HTR-8/SVneo (cell line): Measurements from ENCODE around the gene SYNE2.

Source experiments
- DNase-seq: peaks from one replicate; pipeline ENCODE4 v3.0.0; 2011; ENCODE audit warnings: low spot score, mixed read lengths; ENCODE audit not compliant: insufficient read length
- FAIRE-seq: peaks from 2 replicates; lab custom pipeline; 2011; peaks lifted over from hg19 to GRCh38; lab: Jason Lieb, UNC

Gene SYNE2

GRCh38 chr14:64232095-64232838 is 379.5 kb downstream of the SYNE2 start:
- FAIRE-seq (peak; percentile 100), DNase-seq (peak; percentile 98)

GRCh38 chr14:64232944-64233343 is 380.1 kb downstream of the SYNE2 start:
- FAIRE-seq, result no peak
- DNase-seq, result no peak

- no peak for FAIRE-seq
These were observed 380.9 kb downstream of the SYNE2 start for GRCh38 chr14:64233531-64234190.

DNA sequence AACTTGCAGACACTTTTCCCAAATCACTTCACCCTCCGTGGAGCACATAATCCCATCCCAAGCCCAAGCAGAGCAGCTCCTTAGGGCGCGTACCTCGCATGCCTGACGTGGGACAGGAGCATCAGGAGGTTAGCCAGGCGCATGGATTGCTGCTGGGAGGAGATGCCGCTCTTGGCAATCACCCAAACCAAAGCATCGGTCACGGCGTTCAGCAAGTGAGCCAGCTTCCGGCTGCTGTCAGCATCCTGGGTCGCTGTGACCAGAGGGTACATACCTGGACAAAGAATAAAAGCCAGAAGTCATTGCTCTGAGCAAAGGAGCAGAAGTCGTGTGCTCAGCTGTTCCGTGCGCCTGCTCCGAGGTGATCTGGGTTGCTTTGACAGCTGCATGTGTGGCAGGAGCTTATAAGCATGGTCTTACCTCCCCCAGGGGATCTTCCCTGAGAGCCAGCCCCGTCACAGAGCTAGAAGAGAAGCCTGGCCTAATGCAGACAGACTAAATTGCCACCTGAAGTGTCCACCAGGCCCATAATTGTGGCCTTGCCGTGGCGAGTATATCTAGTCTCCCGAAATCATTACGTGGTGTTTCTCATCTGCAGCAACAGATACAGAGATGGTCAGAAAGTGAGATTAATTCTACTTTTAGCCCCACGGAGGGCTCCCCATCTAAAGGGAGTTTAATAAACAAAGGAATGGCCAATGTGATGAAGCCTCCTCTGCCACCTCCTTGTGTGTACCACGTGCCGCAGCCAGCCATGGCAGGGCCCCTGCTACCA is 382.3 kb downstream of the SYNE2 start:
- DNase-seq (no peak), FAIRE-seq (no peak)

More at GRCh38 chr14:64233531-64234190, 380.9 kb downstream of the SYNE2 start:
- no peak for DNase-seq

DNA sequence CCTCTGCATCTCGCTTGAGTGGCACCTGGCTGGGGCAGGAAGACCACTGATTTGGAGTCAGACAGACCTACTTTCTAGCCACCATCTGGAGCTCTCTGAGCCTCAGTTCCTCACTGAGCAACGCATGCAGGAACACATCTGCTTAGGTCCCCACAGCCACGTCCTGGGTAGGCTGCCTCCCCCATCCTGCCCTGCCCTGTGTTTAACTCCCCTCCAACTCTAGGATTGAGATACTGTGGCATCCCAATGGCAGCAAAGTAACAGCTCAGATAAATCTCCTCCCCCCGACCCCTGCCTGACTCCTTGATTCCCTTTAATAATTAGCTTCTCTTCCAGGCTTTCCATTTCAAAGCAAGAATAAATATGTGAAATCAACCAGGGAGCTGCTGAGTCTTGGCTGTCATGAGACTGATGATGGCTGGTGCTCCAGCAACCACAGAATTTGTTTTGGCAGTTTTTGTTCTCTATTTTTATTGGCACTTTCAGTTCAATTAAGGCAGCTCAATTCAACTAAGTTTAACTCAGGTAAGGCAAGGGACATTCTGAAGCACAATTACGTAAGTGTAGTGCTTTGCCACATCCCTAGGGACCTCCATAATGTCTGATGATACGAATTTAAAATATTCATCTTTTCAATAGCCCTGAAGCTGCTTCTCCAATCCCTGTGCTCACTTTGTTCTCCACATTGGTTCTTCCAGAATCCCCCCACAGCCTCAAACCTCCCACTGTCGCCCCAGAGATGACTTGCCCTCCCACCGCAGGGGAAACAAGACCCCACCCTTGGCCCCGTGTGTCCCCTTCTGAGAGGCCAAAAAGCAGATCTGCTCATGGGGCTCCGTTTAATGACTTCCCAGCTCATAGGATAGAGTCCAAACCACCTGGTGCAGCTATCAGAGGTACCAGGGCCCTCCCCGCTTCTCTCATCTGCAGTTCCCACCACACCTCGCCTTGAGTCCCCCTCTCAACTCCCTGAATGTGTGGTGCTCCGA is 383.1 kb downstream of the SYNE2 start:
- peak; percentile 85 for FAIRE-seq
- DNase-seq, result no peak

DNA sequence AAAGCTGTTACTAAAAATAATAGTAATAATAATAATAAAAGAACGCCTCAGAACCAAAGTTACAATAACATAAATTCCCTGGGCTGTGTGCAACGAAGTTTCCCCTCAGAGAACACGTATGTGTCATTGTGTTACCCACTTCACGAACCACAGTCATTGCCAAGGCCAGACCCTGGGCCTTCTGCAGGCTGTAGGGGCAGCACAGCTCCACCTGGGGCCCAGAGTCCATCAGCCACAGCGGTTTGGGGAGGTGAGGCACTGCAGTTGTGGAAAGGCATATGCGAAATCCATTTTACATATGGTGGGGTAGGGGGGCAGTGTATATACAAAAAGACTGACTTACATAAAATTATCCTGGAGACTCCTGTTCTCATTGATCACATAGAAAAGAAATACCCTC is 385.2 kb downstream of the SYNE2 start:
- FAIRE-seq (peak; percentile 86), DNase-seq (no peak)

GRCh38 chr14:64238631-64239030 is 385.8 kb downstream of the SYNE2 start:
- DNase-seq (no peak), FAIRE-seq (peak; percentile 91)

DNA sequence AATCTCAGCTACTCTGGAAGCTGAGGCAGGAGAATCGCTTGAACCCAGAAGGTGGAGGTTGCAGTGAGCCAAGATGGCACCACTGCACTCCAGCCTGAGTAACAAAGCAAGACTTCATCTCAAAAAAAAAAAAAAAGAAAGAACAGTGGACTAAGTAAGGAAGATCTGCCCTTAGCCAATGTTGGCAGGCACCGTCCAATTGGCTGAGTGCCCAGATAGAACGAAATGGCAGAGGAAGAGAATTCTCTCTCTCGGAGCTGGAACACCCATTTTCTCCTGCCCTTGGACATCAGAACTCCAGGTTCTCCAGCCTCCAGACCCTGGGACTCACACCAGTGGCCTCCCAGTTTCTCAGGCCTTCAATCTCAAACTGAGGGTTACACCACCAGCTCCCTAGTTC is 391.5 kb downstream of the SYNE2 start:
- DNase-seq (no peak), FAIRE-seq (no peak)

DNA sequence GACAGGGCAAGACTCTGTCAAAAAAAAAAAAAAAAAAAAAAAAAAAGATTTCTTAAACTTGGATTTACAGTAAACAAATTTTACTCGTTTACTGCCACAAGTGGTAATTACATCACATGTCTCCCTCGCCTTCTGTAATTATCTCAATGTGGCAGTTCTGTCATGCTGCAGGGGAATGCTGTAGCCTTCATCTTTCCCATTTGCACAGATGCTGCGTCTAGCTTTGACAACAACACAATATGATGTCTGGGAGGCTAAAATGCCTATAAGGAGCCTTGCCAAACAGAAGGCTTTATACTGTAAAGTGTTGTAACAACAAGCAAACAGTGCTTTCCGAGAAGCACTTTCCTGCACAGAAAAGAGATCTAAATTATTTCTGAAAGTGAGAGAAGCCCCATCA is 392.7 kb downstream of the SYNE2 start:
- FAIRE-seq (no peak), DNase-seq (no peak)

GRCh38 chr14:64246688-64247087 is 393.9 kb downstream of the SYNE2 start:
- peak; percentile 85 for FAIRE-seq
- no peak for DNase-seq

- FAIRE-seq, result peak; percentile 83
These were observed 394.4 kb downstream of the SYNE2 start for GRCh38 chr14:64247195-64247594.

GRCh38 chr14:64248689-64249088 is 395.9 kb downstream of the SYNE2 start:
- FAIRE-seq, result no peak
- no peak for DNase-seq

More at GRCh38 chr14:64247195-64247594, 394.4 kb downstream of the SYNE2 start:
- DNase-seq, result no peak

DNA sequence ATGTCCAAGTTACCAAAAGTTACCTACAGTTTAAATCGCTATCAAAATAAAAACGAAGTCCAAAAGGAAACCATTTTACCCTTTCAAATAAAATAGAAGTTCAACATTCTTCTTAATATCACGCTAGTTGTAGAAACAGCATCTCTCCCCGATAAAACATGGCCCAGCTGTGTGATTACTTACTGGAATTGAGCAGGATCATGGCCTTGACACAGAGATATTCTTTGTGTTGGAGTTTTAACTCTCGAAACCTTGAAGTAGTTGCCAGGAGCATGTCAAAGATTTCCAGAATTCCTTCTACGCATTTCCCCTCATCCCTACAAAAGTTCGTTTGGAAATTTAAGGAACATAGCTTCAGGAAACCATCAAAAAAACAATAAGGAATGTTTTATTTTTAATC is 396.6 kb downstream of the SYNE2 start:
- FAIRE-seq (no peak), DNase-seq (no peak)

GRCh38 chr14:64253672-64254071 is 400.9 kb downstream of the SYNE2 start:
- FAIRE-seq (peak; percentile 94), DNase-seq (peak; percentile 63)

- no peak for DNase-seq
- no peak for FAIRE-seq
These were observed 403.0 kb downstream of the SYNE2 start for GRCh38 chr14:64255756-64256155.

DNA sequence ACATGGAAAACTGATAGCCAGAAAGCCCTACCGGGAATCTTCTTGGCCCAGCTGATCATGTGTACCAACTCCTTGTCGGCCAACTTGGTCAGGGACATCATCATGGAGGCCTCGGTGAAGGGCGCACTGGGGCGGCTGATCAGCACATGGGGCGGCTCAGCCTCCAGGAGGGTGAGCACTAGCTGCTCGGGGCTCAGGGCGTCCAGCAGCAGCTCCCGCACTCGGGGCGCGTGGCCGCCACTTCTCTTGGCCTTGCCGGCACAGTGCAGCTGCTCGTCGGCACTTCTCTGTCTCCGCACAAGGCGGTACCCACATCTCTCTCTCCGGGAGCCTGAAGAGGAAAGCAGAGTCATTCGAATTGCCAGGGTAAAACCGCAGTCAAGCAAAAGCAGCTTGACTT is 407.6 kb downstream of the SYNE2 start:
- FAIRE-seq (peak; percentile 89), DNase-seq (no peak)

DNA sequence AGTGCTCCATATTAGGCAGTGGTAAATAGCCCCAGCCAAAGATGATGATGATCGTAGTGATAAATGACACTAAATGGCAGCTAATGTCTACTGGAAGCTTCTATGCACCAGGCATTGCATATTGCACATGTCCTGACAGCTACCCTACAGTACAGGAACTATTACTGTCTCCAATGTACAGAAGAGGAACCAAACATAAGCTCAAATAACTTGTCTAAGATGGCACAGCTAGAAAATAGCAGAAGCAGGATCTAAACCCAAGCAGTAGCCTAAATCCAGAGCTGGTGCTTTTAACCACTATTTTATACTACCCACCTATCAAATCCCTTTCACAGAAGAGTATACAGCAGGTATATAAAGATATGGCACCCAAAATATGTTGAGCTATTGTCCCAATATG is 412.4 kb downstream of the SYNE2 start:
- FAIRE-seq, result peak; percentile 99
- DNase-seq, result no peak

DNA sequence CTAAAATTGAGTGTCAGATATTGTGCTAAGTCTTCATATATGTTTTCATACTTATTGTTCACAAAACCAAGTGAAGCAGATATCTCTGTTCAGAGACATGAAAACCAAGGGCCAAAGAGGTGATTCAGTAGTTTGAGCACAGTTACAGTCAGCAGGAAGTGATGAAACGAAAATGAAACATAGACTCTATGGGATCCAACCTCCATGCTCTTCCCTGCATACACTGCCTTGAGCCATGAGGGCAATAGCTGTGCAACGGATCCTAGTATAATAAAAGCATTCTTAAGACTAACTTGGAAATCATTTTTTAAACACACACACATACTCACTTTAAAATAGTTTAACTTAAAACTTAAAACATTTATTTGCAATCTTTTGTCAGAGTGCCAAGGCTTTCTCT is 413.4 kb downstream of the SYNE2 start:
- FAIRE-seq (no peak), DNase-seq (peak; percentile 57)

- no peak for FAIRE-seq
- DNase-seq, result no peak
These were observed 419.2 kb downstream of the SYNE2 start for GRCh38 chr14:64272019-64272418.
